Subcutaneous abdominal adipose tissue (tissue), 5 donors: ENCODE results near the gene LSM4.

ENCODE experiments used
- H3K27ac ChIP-seq: one replicate; pipeline ENCODE4 v1.7.0; 2013; ENCODE audit warnings: low read depth, mild to moderate bottlenecking, inconsistent platforms, low read length, moderate library complexity
- H3K27me3 ChIP-seq, 5 donors: one replicate each; pipeline ENCODE4 v1.7.0; 2013; ENCODE audit warnings: low read length in 5 of 5, inconsistent platforms in 1 of 5; ENCODE audit not compliant: control insufficient read depth in 5 of 5, insufficient read depth in 4 of 5
- H3K36me3 ChIP-seq, 5 donors: one replicate each; pipeline ENCODE4 v1.7.0; 2013; ENCODE audit warnings: low read length in 5 of 5; ENCODE audit not compliant: control insufficient read depth in 5 of 5, insufficient read depth in 5 of 5
- H3K4me1 ChIP-seq, 5 donors: one replicate each; pipeline ENCODE4 v1.7.0; 2013; ENCODE audit warnings: low read length in 5 of 5, mild to moderate bottlenecking in 3 of 5, moderate library complexity in 1 of 5; ENCODE audit not compliant: control insufficient read depth in 5 of 5, insufficient read depth in 5 of 5
- H3K4me3 ChIP-seq, 5 donors: one replicate each; pipeline ENCODE4 v1.7.0; 2013; ENCODE audit warnings: low read length in 5 of 5, low read depth in 1 of 5
- H3K9ac ChIP-seq, 5 donors: one replicate each; pipeline ENCODE4 v1.7.0; 2013; ENCODE audit warnings: low read length in 5 of 5, mild to moderate bottlenecking in 4 of 5, moderate library complexity in 3 of 5
- H3K9me3 ChIP-seq, 5 donors: one replicate each; pipeline ENCODE4 v1.7.0; 2013; ENCODE audit warnings: low read length in 5 of 5; ENCODE audit not compliant: control insufficient read depth in 5 of 5
- donor health status: healthy.
- donor health status: healthy.
- donor health status: healthy.
- donor health status: healthy.
- donor health status: healthy.

The LSM4 gene

GRCh38 chr19:18313398-18313797 is 9.5 kb downstream of the LSM4 start:
- Histone ChIP-seq H3K27ac (no peak overlapping the region), H3K9me3 (no peaks in the 10 kb centered on the region), H3K4me1 (peaks cover 0 to 12% (median 7%) of the 10 kb centered on the region in 5 donors), H3K9ac (no peak overlapping the region), H3K36me3 (peaks cover 0 to 50% (median 32%) of the 10 kb centered on the region in 5 donors), H3K4me3 (no peak overlapping the region), H3K27me3 (no peaks in the 10 kb centered on the region)

- H3K9ac ChIP-seq, result no peak overlapping the region
- no peak overlapping the region for H3K4me3 ChIP-seq
- H3K9me3 ChIP-seq, result no peaks in the 10 kb centered on the region
- peaks cover 0 to 62% (median 37%) of the 10 kb centered on the region in 5 donors for H3K36me3 ChIP-seq
- H3K27ac ChIP-seq, result no peak overlapping the region
- no peaks in the 10 kb centered on the region for H3K27me3 ChIP-seq
- peaks cover 0 to 16% (median 5%) of the 10 kb centered on the region in 5 donors for H3K4me1 ChIP-seq
Observed at GRCh38 chr19:18312092-18312534, 10.8 kb downstream of the LSM4 start.

- no peak overlapping the region for H3K9ac ChIP-seq
- no peaks in the 10 kb centered on the region for H3K27me3 ChIP-seq
- peaks cover 0 to 63% (median 37%) of the 10 kb centered on the region in 5 donors for H3K36me3 ChIP-seq
- H3K4me1 ChIP-seq, result peaks cover 0 to 21% (median 8%) of the 10 kb centered on the region in 5 donors
- H3K27ac ChIP-seq, result no peak overlapping the region
- H3K4me3 ChIP-seq, result no peak overlapping the region
- no peaks in the 10 kb centered on the region for H3K9me3 ChIP-seq
Observed at GRCh38 chr19:18311502-18312091, 11.3 kb downstream of the LSM4 start.

DNA sequence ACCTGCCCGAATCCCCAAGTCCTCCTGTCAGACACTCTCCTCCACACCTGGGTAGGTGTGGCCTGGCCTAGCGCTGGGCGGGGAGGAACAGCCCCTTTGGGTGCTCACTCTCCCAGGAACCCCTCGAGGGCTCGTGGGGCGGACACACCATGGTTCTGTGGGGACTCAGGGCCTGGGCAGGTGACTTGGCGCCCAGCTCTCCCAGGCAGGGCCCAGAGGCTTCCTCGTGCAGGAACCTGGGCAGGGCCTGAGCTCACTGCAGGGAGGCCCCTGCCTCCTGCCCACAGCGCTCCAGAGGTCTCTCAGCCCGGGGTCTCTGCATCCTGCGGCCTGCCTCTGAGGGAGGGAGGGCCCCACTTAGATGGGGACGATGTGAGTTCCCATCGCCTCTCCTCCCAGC is 11.9 kb downstream of the LSM4 start:
- no peak overlapping the region for H3K27ac ChIP-seq
- no peak overlapping the region for H3K9ac ChIP-seq
- H3K9me3 ChIP-seq, result no peaks in the 10 kb centered on the region
- peaks cover 0 to 27% (median 12%) of the 10 kb centered on the region in 5 donors for H3K4me1 ChIP-seq
- peaks cover 0 to 63% (median 37%) of the 10 kb centered on the region in 5 donors for H3K36me3 ChIP-seq
- no peak overlapping the region for H3K4me3 ChIP-seq
- no peaks in the 10 kb centered on the region for H3K27me3 ChIP-seq

GRCh38 chr19:18310118-18310909 is 12.6 kb downstream of the LSM4 start:
- Histone ChIP-seq H3K27ac (no peak overlapping the region), H3K9ac (no peak overlapping the region), H3K4me1 (peaks cover under 1 to 34% (median 17%) of the 10 kb centered on the region in 5 donors), H3K9me3 (no peaks in the 10 kb centered on the region), H3K27me3 (no peaks in the 10 kb centered on the region), H3K36me3 (peaks cover 0 to 58% (median 34%) of the 10 kb centered on the region in 5 donors), H3K4me3 (no peak overlapping the region)

DNA sequence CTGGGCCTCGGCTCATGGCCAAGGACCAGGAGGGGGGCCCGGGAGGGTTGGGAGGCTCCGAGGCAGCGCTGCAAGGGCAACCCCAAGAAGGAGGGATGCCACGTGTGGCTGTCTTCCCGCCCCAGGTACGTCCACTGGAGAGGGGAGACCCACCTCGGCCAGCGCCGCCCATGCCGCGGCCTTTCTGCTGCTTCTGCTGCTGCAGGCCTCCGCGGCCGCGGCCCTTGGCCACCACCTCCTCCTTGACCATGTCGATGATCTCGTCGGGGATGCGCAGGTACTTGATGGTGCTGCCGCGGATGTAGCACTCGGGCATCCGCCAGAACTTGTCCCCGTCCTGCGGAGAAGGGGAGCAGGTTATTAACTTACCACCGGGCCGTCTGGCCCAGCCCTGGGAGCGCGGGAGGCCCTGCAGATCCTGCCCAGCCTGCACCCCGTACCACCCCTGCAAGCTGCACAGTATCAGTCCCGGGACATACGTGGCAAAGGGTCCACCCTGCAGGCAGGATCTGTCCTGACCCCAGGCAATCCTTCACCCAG is 13.3 kb downstream of the LSM4 start:
- Histone ChIP-seq H3K9me3 (no peaks in the 10 kb centered on the region), H3K9ac (no peak overlapping the region), H3K4me1 (peaks cover 5 to 41% (median 23%) of the 10 kb centered on the region in 5 donors), H3K36me3 (peaks cover 0 to 56% (median 34%) of the 10 kb centered on the region in 5 donors), H3K27me3 (no peaks in the 10 kb centered on the region), H3K4me3 (no peak overlapping the region), H3K27ac (no peak overlapping the region)

- H3K36me3 ChIP-seq, result peaks cover 0 to 51% (median 32%) of the 10 kb centered on the region in 5 donors
- H3K4me1 ChIP-seq, result peaks cover 5 to 48% (median 27%) of the 10 kb centered on the region in 5 donors
- H3K27ac ChIP-seq, result no peak overlapping the region
Observed at GRCh38 chr19:18308948-18309325, 13.9 kb downstream of the LSM4 start.

DNA sequence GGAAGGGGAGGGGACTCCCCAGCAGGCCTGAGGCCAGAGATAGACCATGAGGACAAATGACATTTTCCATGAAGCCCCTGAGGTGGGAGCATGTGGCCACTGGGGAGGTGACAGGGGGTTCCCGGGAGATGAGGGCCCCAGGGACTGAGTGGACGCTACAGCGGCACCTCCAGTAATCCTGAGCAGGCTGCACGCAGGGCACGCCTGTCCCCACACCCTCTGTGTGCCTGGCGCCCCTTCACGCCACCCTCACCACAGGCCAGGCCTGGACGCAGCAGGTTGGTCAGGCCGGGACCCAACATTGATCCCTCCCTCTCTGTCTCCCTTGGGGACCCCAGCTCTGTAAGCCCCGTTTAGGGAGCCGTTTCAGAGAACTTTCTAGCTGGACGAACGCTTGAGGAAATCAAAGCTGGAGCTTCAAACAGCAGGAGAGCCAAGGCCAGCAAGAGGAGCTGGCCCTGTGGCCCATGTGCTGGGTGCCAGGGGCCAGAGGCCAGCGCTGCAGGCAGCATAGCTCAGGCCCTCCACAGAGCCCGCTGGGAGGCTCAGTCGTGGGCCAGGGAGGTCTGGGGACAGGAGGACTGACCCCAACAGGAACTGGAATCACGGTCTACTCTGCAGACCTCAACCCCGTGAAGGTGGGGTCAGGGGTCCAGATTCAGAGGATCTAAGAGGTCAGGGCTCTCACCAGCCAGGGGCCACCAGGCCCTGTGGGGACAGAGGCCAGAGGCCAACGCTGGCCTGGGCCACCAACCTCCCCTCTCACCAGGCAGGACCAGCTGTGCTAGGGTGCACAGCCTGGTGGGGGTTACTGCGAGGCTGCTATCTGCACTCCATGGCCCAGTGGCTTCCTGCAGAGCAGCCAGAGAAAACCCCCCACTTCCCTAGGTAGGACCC is 14.6 kb downstream of the LSM4 start:
- H3K9ac ChIP-seq, result peak overlapping the region in 1 of 5 donors; percentile 23

More at GRCh38 chr19:18308948-18309325, 13.9 kb downstream of the LSM4 start:
- Histone ChIP-seq H3K9ac (no peak overlapping the region), H3K27me3 (no peaks in the 10 kb centered on the region), H3K4me3 (no peak overlapping the region), H3K9me3 (no peaks in the 10 kb centered on the region)

DNA sequence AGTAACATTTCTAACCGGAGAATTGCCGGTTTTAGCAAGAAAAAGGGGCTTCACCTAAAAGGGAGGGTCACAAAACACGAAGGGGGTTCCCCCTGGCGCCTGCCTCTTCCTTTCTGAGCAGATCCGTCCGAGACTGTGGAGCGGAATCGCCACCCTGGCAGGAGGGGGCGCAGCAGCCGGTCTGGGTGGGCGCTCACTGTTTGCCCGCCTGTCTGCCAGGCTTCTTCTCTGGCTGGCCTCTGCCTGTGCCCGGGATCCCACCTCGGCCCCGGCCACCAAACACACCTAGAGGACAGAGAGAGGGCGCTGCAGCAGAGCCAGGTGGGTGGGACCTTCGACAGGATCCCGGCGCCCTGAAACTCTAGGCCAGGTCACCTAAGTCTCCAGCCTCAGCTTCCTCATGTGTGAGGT is 15.6 kb downstream of the LSM4 start:
- H3K36me3 ChIP-seq, result peaks cover 0 to 44% (median 28%) of the 10 kb centered on the region in 5 donors
- H3K4me1 ChIP-seq, result peaks cover 5 to 64% (median 35%) of the 10 kb centered on the region in 5 donors
- H3K4me3 ChIP-seq, result no peak overlapping the region
- no peaks in the 10 kb centered on the region for H3K9me3 ChIP-seq
- H3K27me3 ChIP-seq, result no peaks in the 10 kb centered on the region
- no peak overlapping the region for H3K9ac ChIP-seq
- H3K27ac ChIP-seq, result peak overlapping the region; percentile 98

More for the DNA sequence above, 14.6 kb downstream of the LSM4 start:
- Histone ChIP-seq H3K4me3 (no peak overlapping the region), H3K27me3 (no peaks in the 10 kb centered on the region), H3K9me3 (no peaks in the 10 kb centered on the region), H3K27ac (no peak overlapping the region), H3K36me3 (peaks cover 0 to 50% (median 31%) of the 10 kb centered on the region in 5 donors), H3K4me1 (peaks cover 5 to 54% (median 30%) of the 10 kb centered on the region in 5 donors)
